ENCODE measurements around the gene PTPN7.

PTPN7 gene

GRCh38 chr1:202130297-202130721 is 30.1 kb downstream of the PTPN7 start (continued):
- peak; percentile 89 for TF ChIP-seq ZFHX2 (tag by site-specific recombination; conservative IDR thresholded peaks at IDR 0.05)
- TF ChIP-seq SCRT2 (tag by site-specific recombination; IDR thresholded peaks at IDR 0.05), result peak; percentile 77
- TF ChIP-seq MZF1 (tag by site-specific recombination; IDR thresholded peaks at IDR 0.05; ENCODE audit: borderline replicate concordance), result no peak
- no peak for TF ChIP-seq GLI2 (tag by site-specific recombination; IDR thresholded peaks at IDR 0.05; ENCODE audit: borderline replicate concordance, low read depth)
- TF ChIP-seq SP2 (tag by site-specific recombination; IDR thresholded peaks at IDR 0.05), result no peak; the same call in 1 of the 2 replicates
- TF ChIP-seq ZNF16 (tag by site-specific recombination; IDR thresholded peaks at IDR 0.05; ENCODE audit: low read depth), result no peak
- no peak for TF ChIP-seq ZNF600 (tag by site-specific recombination; IDR thresholded peaks at IDR 0.05)
- TF ChIP-seq ZNF140 (tag by site-specific recombination; IDR thresholded peaks at IDR 0.05), result no peak
- TF ChIP-seq ZNF561 (tag by site-specific recombination; IDR thresholded peaks at IDR 0.05; ENCODE audit: borderline replicate concordance), result no peak
- TF ChIP-seq ZNF571 (tag by site-specific recombination; IDR thresholded peaks at IDR 0.05), result no peak
- TF ChIP-seq, protein P1, sequence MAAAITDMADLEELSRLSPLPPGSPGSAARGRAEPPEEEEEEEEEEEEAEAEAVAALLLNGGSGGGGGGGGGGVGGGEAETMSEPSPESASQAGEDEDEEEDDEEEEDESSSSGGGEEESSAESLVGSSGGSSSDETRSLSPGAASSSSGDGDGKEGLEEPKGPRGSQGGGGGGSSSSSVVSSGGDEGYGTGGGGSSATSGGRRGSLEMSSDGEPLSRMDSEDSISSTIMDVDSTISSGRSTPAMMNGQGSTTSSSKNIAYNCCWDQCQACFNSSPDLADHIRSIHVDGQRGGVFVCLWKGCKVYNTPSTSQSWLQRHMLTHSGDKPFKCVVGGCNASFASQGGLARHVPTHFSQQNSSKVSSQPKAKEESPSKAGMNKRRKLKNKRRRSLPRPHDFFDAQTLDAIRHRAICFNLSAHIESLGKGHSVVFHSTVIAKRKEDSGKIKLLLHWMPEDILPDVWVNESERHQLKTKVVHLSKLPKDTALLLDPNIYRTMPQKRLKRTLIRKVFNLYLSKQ (tag by site-specific recombination; IDR thresholded peaks at IDR 0.05; ENCODE audit: borderline replicate concordance), result no peak
- no peak for TF ChIP-seq ZNF501 (tag by site-specific recombination; IDR thresholded peaks at IDR 0.05)
- TF ChIP-seq FEZF1 (tag by site-specific recombination; IDR thresholded peaks at IDR 0.05), result no peak
- no peak for TF ChIP-seq ZNF416 (tag by site-specific recombination; IDR thresholded peaks at IDR 0.05)
- TF ChIP-seq ZNF513 (tag by site-specific recombination; IDR thresholded peaks at IDR 0.05), result no peak
- peak; percentile 43; the same call in 1 of the 2 replicates for TF ChIP-seq GLIS1 (tag by site-specific recombination; IDR thresholded peaks at IDR 0.05)
- no peak for TF ChIP-seq ZNF658 (tag by site-specific recombination; IDR thresholded peaks at IDR 0.05)
- TF ChIP-seq OVOL3 (tag by site-specific recombination; IDR thresholded peaks at IDR 0.05), result no peak
- no peak for TF ChIP-seq ZNF621 (tag by site-specific recombination; IDR thresholded peaks at IDR 0.05)
- TF ChIP-seq SP7 (tag by site-specific recombination; IDR thresholded peaks at IDR 0.05), result no peak

DNA sequence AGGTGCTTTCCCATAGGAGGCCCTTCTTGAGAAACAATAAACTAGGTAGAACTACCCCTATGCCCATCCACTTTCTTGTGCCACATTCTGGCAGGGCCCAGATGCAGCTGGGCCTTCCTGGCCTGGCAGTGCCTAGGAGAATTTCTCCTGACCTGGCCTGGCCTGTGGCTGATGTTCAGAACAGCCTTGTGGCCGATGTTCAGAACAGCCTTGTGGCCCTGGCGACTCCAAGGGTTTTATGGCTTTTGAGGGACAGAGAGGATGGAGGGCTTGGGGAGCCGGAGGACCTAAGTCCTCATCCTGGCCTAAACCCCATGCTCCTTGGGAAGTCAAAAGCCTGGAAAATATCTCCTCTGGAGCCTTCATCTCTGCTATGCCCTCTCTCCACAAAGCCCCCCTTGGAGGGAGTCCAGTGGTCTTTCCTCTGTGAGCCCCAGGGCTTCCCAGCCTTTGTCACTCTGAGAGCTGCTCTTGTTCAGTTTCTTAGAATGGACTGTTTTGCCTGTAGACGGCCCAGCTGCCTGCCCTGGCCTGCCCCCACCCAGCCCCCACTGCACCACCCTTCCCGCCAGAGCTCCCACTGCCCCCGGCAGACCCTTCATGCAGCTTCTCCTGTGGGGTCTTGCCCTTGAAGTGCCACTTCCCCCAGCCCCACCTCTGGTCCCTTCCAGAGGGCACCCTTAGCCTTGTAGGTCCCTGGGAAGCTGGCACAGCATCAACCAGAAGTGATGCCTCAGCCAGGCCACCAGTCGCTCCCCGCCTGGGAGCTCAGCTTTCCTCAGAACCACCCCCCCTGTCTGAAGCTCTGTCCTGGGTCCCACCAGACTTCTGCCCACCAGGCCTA is 30.7 kb downstream of the PTPN7 start:
- Histone ChIP-seq H3K36me3 (ENCODE audit: control insufficient read depth in 2 of 2, insufficient read depth in 1 of 2, low read length in 2 of 2) (peaks cover 14 to 25% of the 10 kb centered on the region in 2 experiments), H3K9me3 (ENCODE audit: control insufficient read depth, insufficient read depth, low read depth, low read length) (no peaks in the 10 kb centered on the region), H3K4me1 (ENCODE audit: control insufficient read depth, insufficient read depth, low read length) (no peaks in the 10 kb centered on the region), H3K27ac (ENCODE audit: extremely low read depth, low read depth, low read length) (no peak overlapping the region), H3K4me3 (ENCODE audit: low read depth, low read length) (no peak overlapping the region)
- TF ChIP-seq ZNF341 (tag by site-specific recombination; IDR thresholded peaks at IDR 0.05; ENCODE audit: low read depth) (peak; percentile 69), ZFP41 (tag by site-specific recombination; IDR thresholded peaks at IDR 0.05; ENCODE audit: borderline replicate concordance) (no peak)
- CTCF ChIA-PET, result interaction anchor here (1.2 to 1.9 kb wide), 2 partner anchors 130 to 234 kb away, joined by 4 to 6 read pairs; no protein-coding TSS in a partner anchor
- POLR2A ChIA-PET, result interaction anchor here (0.6 to 0.7 kb wide), 3 partner anchors 19 to 122 kb away, joined by 3 to 7 read pairs (median 7); no protein-coding TSS in a partner anchor

Data from HEK293 (cell line).